A549 (cell line): ENCODE results near the gene SMU1. TPM values are rescaled to one million over a fixed set of nuclear protein-coding genes. Genes with fewer than 3 reads are reported as not detected.
"Not testable (repeated sequence)": the region's sequence is repeated elsewhere in the genome, so short reads cannot be mapped to it uniquely, and the experiment has no call there.

Source experiments
- ATAC-seq, 2 experiments: fragments of 200-7000 bp in 1 of 2; fragments of >200 bp in 1 of 2; cut with Nextera tagmentation in 1 of 2; cut with Tn5 transposase in 1 of 2; 3 replicates each; pipeline versions ENCODE4 v1.8.0 to v1.9.1; 2018 to 2020; ENCODE audit warnings: mild to moderate bottlenecking in 1 of 2, moderate library complexity in 1 of 2
- CTCF ChIA-PET: fragments of 300-600 bp; sonication (Branson Sonifier 250); formaldehyde crosslinking; extraction: SDS; loops from one replicate; lab custom pipeline; 2021; ENCODE audit warnings: antibody characterized with exemption, inconsistent platforms; lab: Yijun Ruan, JAX
- POLR2A ChIA-PET: fragments of 350-600 bp; formaldehyde crosslinking; extraction: SDS; loops from one replicate; lab custom pipeline; 2021; ENCODE audit warnings: antibody characterized with exemption, inconsistent platforms; lab: Yijun Ruan, JAX
- DNase-seq, 2 experiments: peaks; one replicate each; pipeline versions ENCODE4 v3.0.0 to v3.0.0-alpha.2; 2011 to 2016; ENCODE audit warnings: low read depth in 1 of 2, low spot score in 1 of 2
- FAIRE-seq: peaks from 2 replicates; lab custom pipeline; 2011; peaks lifted over from hg19 to GRCh38; lab: Jason Lieb, UNC
- H3K27ac ChIP-seq, 2 experiments: fragments of >200 bp; sonication (Bioruptor Twin); formaldehyde crosslinking; 3 replicates each; pipeline ENCODE4 v1.5.1; 2016 to 2017
- H3K4me1 ChIP-seq: fragments of >200 bp; sonication (Bioruptor Twin); formaldehyde crosslinking; 3 replicates; pipeline ENCODE4 v1.6.1; 2016
- H3K4me2 ChIP-seq: fragments of >200 bp; sonication (Bioruptor Twin); formaldehyde crosslinking; 3 replicates; pipeline ENCODE4 v1.6.1; 2016
- H3K4me3 ChIP-seq: fragments of >200 bp; sonication (Bioruptor Twin); formaldehyde crosslinking; 3 replicates; pipeline ENCODE4 v1.5.1; 2016
- H3K9me3 ChIP-seq: fragments of >200 bp; sonication (Bioruptor Twin); formaldehyde crosslinking; 3 replicates; pipeline ENCODE4 v1.6.1; 2016
- CBX2 ChIP-seq: fragments of 200-600 bp; sonication (generic); IDR thresholded peaks from 2 replicates; pipeline ENCODE4 v1.6.1; 2016; ENCODE audit warnings: low read depth, mild to moderate bottlenecking, borderline replicate concordance
- CHD2 ChIP-seq: fragments of 150-350 bp; IDR thresholded peaks from 2 replicates; pipeline ENCODE4 v1.6.1; 2014; ENCODE audit warnings: low read length; ENCODE audit not compliant: partially characterized antibody
- ESRRA ChIP-seq: fragments of 150-350 bp; IDR thresholded peaks from 2 replicates; pipeline ENCODE4 v1.6.1; 2014; ENCODE audit warnings: mild to moderate bottlenecking, low read length, borderline replicate concordance
- FOSB ChIP-seq: fragments of 250-450 bp; sonication (Bioruptor Pico); IDR thresholded peaks from 2 replicates; pipeline ENCODE4 v1.5.0; 2020; ENCODE audit warnings: mild to moderate bottlenecking, moderate library complexity
- FOSL2 ChIP-seq, 2 experiments: fragments of 450-650 bp in 1 of 2; fragments of >200 bp in 1 of 2; sonication (Bioruptor Twin) in 1 of 2; formaldehyde crosslinking; IDR thresholded peaks; 2 replicates each; pipeline versions ENCODE4 v1.5.0 to v1.6.1; 2016 to 2020; ENCODE audit warnings: mild to moderate bottlenecking in 1 of 2, moderate library complexity in 1 of 2
- KDM5A ChIP-seq: fragments of 200-600 bp; sonication (generic); IDR thresholded peaks from 2 replicates; pipeline ENCODE4 v1.6.1; 2016; ENCODE audit warnings: antibody characterized with exemption, mild to moderate bottlenecking
- MAX ChIP-seq: IDR thresholded peaks from 2 replicates; pipeline ENCODE4 v1.6.1; 2012
- NPAS2 ChIP-seq: fragments of 250-450 bp; sonication (Bioruptor Pico); IDR thresholded peaks from 2 replicates; pipeline ENCODE4 v1.8.0; 2022; ENCODE audit warnings: mild to moderate bottlenecking, moderate library complexity, borderline replicate concordance
- NR3C1 ChIP-seq: fragments of >200 bp; sonication (Bioruptor Twin); formaldehyde crosslinking; IDR thresholded peaks from 3 replicates; pipeline ENCODE4 v1.6.1; 2017
- PHF8 ChIP-seq: fragments of 200-600 bp; sonication (generic); IDR thresholded peaks from 2 replicates; pipeline ENCODE4 v1.6.1; 2016; ENCODE audit warnings: low read depth, mild to moderate bottlenecking, antibody characterized with exemption, moderate library complexity, borderline replicate concordance
- POLR2AphosphoS2 ChIP-seq: conservative IDR thresholded peaks from 2 replicates; pipeline ENCODE4 v1.6.1; 2012; ENCODE audit warnings: low read length, improper control_type of control experiment, inconsistent platforms
- RCOR1 ChIP-seq: fragments of 150-350 bp; IDR thresholded peaks from 2 replicates; pipeline ENCODE4 v1.6.1; 2014; ENCODE audit warnings: antibody characterized with exemption, low read length, low read depth
- TFCP2L1 ChIP-seq: fragments of 250-450 bp; sonication (Bioruptor Pico); IDR thresholded peaks from 2 replicates; pipeline ENCODE4 v1.5.0; 2021; ENCODE audit warnings: mild to moderate bottlenecking
- USF2 ChIP-seq: fragments of 450-650 bp; IDR thresholded peaks from 2 replicates; pipeline ENCODE4 v1.6.1; 2014; ENCODE audit warnings: antibody characterized with exemption
- ZNF302 ChIP-seq: fragments of 250-450 bp; sonication (Bioruptor Pico); IDR thresholded peaks from 2 replicates; pipeline ENCODE4 v1.9.0; 2021; ENCODE audit warnings: inconsistent platforms, mild to moderate bottlenecking, moderate library complexity
- WGBS: methylation state at CpG from one replicate; pipeline ENCODE4 v1.1.6; 2017; ENCODE audit errors: missing lambda C conversion rate; 5-methylcytosine and 5-hydroxymethylcytosine counted together
- polyA plus RNA-seq, 4 experiments: library from polyadenylated mRNA; depleted of rRNA in 3 of 4; stranded (reverse); fragments of >200 nt; fragmentation: RNase III in 1 of 4; extraction: RNeasy Plus Mini Kit Qiagen cat#74134 plus additional on column Dnase treatment in 1 of 4; gene quantifications; 2 replicates in 3 of 4; 3 replicates in 1 of 4; pipeline ENCODE4 v1.2.3, GENCODE V29; 2011 to 2017
- TF ChIP-seq, protein P1 (sequence below): fragments of 250-450 bp; sonication (Bioruptor Pico); IDR thresholded peaks from 2 replicates; pipeline ENCODE4 v1.5.0; 2021; ENCODE audit warnings: mild to moderate bottlenecking, moderate library complexity, borderline replicate concordance
- TF ChIP-seq, protein P2 (sequence below): fragments of 200-600 bp; sonication (generic); IDR thresholded peaks from 2 replicates; pipeline ENCODE4 v1.6.1; 2016; ENCODE audit warnings: antibody characterized with exemption, mild to moderate bottlenecking, moderate library complexity

SMU1 gene
- polyA plus RNA-seq, 2 of the 4 experiments (the other 2 are of a cell fraction): 25.0 to 26.0 TPM

DNA sequence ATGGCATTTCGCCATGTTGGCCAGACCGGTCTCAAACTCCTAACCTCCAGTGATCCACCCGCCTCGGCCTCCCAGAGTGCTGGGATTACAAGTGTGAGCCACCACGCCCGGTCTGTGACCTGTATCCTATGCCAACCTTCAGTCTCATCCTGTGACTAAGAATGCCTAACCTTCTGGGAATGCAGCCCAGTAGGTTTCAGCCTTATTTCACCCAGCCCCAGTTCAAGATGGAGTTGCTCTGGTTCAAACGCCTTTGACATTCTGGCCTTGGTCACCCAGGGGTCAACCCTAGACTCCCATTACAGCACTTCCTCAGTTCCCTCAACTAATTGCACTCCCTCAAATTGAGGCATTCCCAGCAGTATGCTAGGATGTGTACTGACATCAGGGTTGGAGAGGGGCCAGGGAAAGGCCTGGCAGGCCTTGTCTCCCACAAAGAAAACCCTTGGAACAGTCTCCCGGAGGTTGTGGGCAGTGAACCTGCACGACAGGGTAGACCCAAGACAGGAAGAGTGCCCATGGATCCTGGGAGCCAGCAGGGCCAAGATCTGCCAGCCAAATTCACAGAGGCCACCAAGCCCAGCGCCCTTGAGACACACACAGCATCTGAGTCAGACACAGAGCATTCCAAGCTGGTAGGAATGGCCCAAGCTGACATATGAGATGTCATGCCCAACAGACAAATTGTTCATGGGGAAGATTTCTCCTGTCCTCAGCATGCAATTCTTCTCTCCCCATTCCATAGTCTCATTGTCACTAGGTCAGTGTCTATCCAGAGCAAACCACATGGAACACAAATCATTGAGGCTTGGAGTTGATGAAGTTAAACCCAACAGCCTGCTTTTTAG lies 24.9 kb upstream of the SMU1 start (continued):
- no peak for TF ChIP-seq MAX
- no peak for TF ChIP-seq CBX2
- TF ChIP-seq CHD2: no peak
- TF ChIP-seq FOSL2 (IDR thresholded peaks at IDR 0.05): no peak
- TF ChIP-seq FOSL2 (CRISPR knock-in tag; IDR thresholded peaks at IDR 0.05): peak; percentile 25; the same call in 1 of the 2 replicates
- TF ChIP-seq TFCP2L1: peak; percentile 67; the same call in 1 of the 2 replicates
- no peak for TF ChIP-seq NR3C1

DNA sequence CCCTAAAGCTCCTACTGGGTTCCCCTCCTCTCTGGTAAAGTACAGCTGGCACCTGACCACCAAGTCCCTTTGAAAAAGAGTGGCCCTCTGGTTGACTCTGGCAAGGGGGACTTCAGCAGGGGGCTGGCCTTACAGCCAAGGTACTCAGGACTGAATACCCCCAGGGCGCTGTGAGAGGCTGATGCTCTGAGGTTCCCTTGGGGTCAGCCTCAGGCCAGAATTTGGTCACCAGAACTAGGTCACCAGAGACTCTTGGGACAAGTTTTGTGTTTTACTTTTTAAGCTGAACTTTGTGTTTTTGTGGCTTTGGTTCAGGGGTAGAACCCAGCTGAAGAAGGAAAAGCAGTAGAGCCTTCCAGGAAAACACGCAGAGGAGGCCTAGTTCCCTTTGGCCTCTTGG lies 23.3 kb upstream of the SMU1 start:
- DNase-seq: no peak
- no peak overlapping the region for H3K27ac ChIP-seq
- H3K9me3 ChIP-seq: no peaks in the 10 kb centered on the region
- peaks cover 18% of the 10 kb centered on the region for H3K4me1 ChIP-seq
- POLR2A ChIA-PET: no interaction called here
- H3K4me2 ChIP-seq: no peak overlapping the region
- no peak for TF ChIP-seq RCOR1
- H3K4me3 ChIP-seq: no peak overlapping the region
- CTCF ChIA-PET: interaction anchor here (0.6 to 1.3 kb wide), 4 partner anchors 9 to 126 kb away, joined by 3 read pairs; no protein-coding TSS in a partner anchor
- no peak for FAIRE-seq
- WGBS: 92% methylated on average over 2 of the region's 2 CpGs
- no peak for ATAC-seq

- no peak for DNase-seq
- no peak overlapping the region for H3K27ac ChIP-seq
- no peak for ATAC-seq
- CTCF ChIA-PET: interaction anchor here (1.0 kb wide), 1 partner anchor 129 kb away, joined by 3 read pairs; no protein-coding TSS in a partner anchor
- no peak for FAIRE-seq
- H3K4me2 ChIP-seq: no peak overlapping the region
- no peak overlapping the region for H3K4me3 ChIP-seq
- POLR2A ChIA-PET: no interaction called here
- H3K4me1 ChIP-seq: peaks cover 15% of the 10 kb centered on the region
- 84% methylated on average over 3 of the region's 3 CpGs for WGBS
- TF ChIP-seq CBX2 (no peak), ESRRA (no peak), PHF8 (no peak), POLR2AphosphoS2 (no peak), FOSB (CRISPR knock-in tag) (no peak)
- no peaks in the 10 kb centered on the region for H3K9me3 ChIP-seq
Observed at GRCh38 chr9:33097192-33097591, 20.7 kb upstream of the SMU1 start.

- no peak overlapping the region for H3K4me3 ChIP-seq
- ATAC-seq (no peak), FAIRE-seq (no peak), DNase-seq (no peak)
- H3K4me1 ChIP-seq: no peaks in the 10 kb centered on the region
- POLR2A ChIA-PET: no interaction called here
- TF ChIP-seq PHF8: no peak
- no peak for TF ChIP-seq TFCP2L1
- TF ChIP-seq NPAS2 (CRISPR knock-in tag): no peak
- TF ChIP-seq, protein P1, sequence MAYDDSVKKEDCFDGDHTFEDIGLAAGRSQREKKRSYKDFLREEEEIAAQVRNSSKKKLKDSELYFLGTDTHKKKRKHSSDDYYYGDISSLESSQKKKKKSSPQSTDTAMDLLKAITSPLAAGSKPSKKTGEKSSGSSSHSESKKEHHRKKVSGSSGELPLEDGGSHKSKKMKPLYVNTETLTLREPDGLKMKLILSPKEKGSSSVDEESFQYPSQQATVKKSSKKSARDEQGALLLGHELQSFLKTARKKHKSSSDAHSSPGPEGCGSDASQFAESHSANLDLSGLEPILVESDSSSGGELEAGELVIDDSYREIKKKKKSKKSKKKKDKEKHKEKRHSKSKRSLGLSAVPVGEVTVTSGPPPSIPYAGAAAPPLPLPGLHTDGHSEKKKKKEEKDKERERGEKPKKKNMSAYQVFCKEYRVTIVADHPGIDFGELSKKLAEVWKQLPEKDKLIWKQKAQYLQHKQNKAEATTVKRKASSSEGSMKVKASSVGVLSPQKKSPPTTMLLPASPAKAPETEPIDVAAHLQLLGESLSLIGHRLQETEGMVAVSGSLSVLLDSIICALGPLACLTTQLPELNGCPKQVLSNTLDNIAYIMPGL: no peak
- TF ChIP-seq KDM5A: no peak
- TF ChIP-seq ZNF302: no peak
- TF ChIP-seq, protein P2, sequence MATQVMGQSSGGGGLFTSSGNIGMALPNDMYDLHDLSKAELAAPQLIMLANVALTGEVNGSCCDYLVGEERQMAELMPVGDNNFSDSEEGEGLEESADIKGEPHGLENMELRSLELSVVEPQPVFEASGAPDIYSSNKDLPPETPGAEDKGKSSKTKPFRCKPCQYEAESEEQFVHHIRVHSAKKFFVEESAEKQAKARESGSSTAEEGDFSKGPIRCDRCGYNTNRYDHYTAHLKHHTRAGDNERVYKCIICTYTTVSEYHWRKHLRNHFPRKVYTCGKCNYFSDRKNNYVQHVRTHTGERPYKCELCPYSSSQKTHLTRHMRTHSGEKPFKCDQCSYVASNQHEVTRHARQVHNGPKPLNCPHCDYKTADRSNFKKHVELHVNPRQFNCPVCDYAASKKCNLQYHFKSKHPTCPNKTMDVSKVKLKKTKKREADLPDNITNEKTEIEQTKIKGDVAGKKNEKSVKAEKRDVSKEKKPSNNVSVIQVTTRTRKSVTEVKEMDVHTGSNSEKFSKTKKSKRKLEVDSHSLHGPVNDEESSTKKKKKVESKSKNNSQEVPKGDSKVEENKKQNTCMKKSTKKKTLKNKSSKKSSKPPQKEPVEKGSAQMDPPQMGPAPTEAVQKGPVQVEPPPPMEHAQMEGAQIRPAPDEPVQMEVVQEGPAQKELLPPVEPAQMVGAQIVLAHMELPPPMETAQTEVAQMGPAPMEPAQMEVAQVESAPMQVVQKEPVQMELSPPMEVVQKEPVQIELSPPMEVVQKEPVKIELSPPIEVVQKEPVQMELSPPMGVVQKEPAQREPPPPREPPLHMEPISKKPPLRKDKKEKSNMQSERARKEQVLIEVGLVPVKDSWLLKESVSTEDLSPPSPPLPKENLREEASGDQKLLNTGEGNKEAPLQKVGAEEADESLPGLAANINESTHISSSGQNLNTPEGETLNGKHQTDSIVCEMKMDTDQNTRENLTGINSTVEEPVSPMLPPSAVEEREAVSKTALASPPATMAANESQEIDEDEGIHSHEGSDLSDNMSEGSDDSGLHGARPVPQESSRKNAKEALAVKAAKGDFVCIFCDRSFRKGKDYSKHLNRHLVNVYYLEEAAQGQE: no peak
- no peak for TF ChIP-seq USF2
- 56% methylated on average over 5 of the region's 5 CpGs for WGBS
- no peak overlapping the region for H3K27ac ChIP-seq
- no peak overlapping the region for H3K4me2 ChIP-seq
- CTCF ChIA-PET: no interaction called here
- H3K9me3 ChIP-seq: no peaks in the 10 kb centered on the region
Observed at GRCh38 chr9:33092634-33093033, 16.2 kb upstream of the SMU1 start.

- CTCF ChIA-PET: interaction anchor here (1.1 to 4.1 kb wide), 3 partner anchors 138 to 141 kb away, joined by 3 to 44 read pairs (median 4); no protein-coding TSS in a partner anchor
- H3K27ac ChIP-seq, FAIRE-seq, H3K4me2 ChIP-seq, ATAC-seq, H3K9me3 ChIP-seq, POLR2A ChIA-PET, DNase-seq, H3K4me3 ChIP-seq: not testable (repeated sequence)
- WGBS: 64% methylated on average over 9 of the region's 9 CpGs
- peaks cover 18% of the 10 kb centered on the region; the same call in 2 of the 3 replicates for H3K4me1 ChIP-seq
Observed at GRCh38 chr9:33085672-33086071, 9.2 kb upstream of the SMU1 start.
